H1 (cell line): ENCODE measurements around the gene LCE5A. TPM values are rescaled to one million over a fixed set of nuclear protein-coding genes. Genes with fewer than 3 reads are reported as not detected.
A peak's percentile ranks its signal among the peaks of the same experiment; 100 is the strongest.

Source experiments
- E2F6 ChIP-seq: IDR thresholded peaks from 2 replicates; pipeline ENCODE4 v1.6.1; 2012; ENCODE audit warnings: inconsistent platforms
- GABPA ChIP-seq: IDR thresholded peaks from 2 replicates; pipeline ENCODE4 v1.6.1; 2011; ENCODE audit warnings: mild to moderate bottlenecking, low read length, moderate library complexity, borderline replicate concordance; ENCODE audit not compliant: insufficient read depth
- SRF ChIP-seq: IDR thresholded peaks from 2 replicates; pipeline ENCODE4 v1.6.1; 2011; ENCODE audit warnings: mild to moderate bottlenecking, low read depth, low read length, moderate library complexity
- polyA plus RNA-seq, 7 experiments: library from polyadenylated mRNA; depleted of rRNA in 3 of 7; stranded (reverse) in 5 of 7; unstranded in 2 of 7; fragments of >200 nt in 5 of 7; fragments of 200-250 nt in 2 of 7; gene quantifications; 1 replicate in 5 of 7; 2 replicates in 1 of 7; 4 replicates in 1 of 7; pipeline versions ENCODE4 v1.2.1 to v1.2.3, GENCODE V29; 2011 to 2013; ENCODE audit warnings: missing spikeins in 2 of 7, mixed read lengths in 2 of 7
- total RNA-seq: library from RNA; stranded (reverse); fragmentation: NEBNext Ultra II Directional; extraction: Animal tissue kit (Norgen Biotek cat#: 25700); gene quantifications from 2 replicates; pipeline ENCODE4 v1.2.1, GENCODE V29; 2021
- TF ChIP-seq, protein P1 (sequence below), 3 experiments: IDR thresholded peaks; 1 replicate in 2 of 3; 2 replicates in 1 of 3; pipeline versions ENCODE4 v1.5.1 to v1.6.1; 2011; ENCODE audit warnings: low read length in 3 of 3, mild to moderate bottlenecking in 3 of 3, inconsistent platforms in 2 of 3, low read depth in 1 of 3, moderate library complexity in 1 of 3; ENCODE audit not compliant: insufficient read depth in 1 of 3; ENCODE audit errors: control extremely low read depth in 1 of 3
- TF ChIP-seq, protein P2 (sequence below): IDR thresholded peaks from 2 replicates; pipeline ENCODE4 v1.6.1; 2011; ENCODE audit warnings: low read length, improper control_type of control experiment
- TF ChIP-seq, protein P3 (sequence below): IDR thresholded peaks from 2 replicates; pipeline ENCODE4 v1.6.1; 2012; ENCODE audit warnings: low read length, inconsistent platforms

Gene LCE5A
- total and polyA plus RNA-seq, 2 of the 8 experiments (the other 6 are each of a cell fraction or from before 2014, with no cell fraction given), result not detected

DNA sequence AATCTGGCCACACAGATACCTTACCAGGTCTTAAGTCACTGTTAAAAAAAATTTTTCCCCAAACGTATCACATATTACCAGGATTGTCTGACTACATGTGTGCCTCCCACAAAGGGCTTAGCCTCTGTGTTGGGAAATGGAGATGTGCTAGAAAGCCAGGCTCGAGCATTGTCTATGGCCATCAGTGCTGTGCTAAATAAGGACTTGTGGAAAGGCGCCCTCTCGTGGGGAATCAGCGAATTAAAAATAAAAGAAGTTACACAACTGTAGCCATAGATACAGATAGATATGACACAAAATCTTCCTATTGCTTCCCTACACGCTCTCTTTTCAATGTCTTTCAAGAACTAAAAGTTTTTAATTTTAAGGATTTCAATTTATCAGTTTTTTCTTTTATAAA is 49.1 kb upstream of the LCE5A start (continued):
- TF ChIP-seq, protein P1, sequence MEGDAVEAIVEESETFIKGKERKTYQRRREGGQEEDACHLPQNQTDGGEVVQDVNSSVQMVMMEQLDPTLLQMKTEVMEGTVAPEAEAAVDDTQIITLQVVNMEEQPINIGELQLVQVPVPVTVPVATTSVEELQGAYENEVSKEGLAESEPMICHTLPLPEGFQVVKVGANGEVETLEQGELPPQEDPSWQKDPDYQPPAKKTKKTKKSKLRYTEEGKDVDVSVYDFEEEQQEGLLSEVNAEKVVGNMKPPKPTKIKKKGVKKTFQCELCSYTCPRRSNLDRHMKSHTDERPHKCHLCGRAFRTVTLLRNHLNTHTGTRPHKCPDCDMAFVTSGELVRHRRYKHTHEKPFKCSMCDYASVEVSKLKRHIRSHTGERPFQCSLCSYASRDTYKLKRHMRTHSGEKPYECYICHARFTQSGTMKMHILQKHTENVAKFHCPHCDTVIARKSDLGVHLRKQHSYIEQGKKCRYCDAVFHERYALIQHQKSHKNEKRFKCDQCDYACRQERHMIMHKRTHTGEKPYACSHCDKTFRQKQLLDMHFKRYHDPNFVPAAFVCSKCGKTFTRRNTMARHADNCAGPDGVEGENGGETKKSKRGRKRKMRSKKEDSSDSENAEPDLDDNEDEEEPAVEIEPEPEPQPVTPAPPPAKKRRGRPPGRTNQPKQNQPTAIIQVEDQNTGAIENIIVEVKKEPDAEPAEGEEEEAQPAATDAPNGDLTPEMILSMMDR (IDR thresholded peaks at IDR 0.05; ENCODE audit: control extremely low read depth in 1 of 3, insufficient read depth in 1 of 3, low read depth in 1 of 3, low read length in 3 of 3), result peak in 2 of 3 experiments; percentile 39 to 46; a peak in 2 of 4 replicates
- TF ChIP-seq, protein P2, sequence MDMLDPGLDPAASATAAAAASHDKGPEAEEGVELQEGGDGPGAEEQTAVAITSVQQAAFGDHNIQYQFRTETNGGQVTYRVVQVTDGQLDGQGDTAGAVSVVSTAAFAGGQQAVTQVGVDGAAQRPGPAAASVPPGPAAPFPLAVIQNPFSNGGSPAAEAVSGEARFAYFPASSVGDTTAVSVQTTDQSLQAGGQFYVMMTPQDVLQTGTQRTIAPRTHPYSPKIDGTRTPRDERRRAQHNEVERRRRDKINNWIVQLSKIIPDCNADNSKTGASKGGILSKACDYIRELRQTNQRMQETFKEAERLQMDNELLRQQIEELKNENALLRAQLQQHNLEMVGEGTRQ, result no peak
- TF ChIP-seq, protein P3, sequence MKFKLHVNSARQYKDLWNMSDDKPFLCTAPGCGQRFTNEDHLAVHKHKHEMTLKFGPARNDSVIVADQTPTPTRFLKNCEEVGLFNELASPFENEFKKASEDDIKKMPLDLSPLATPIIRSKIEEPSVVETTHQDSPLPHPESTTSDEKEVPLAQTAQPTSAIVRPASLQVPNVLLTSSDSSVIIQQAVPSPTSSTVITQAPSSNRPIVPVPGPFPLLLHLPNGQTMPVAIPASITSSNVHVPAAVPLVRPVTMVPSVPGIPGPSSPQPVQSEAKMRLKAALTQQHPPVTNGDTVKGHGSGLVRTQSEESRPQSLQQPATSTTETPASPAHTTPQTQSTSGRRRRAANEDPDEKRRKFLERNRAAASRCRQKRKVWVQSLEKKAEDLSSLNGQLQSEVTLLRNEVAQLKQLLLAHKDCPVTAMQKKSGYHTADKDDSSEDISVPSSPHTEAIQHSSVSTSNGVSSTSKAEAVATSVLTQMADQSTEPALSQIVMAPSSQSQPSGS, result no peak
- TF ChIP-seq GABPA, result no peak
- TF ChIP-seq SRF, result peak; percentile 41; the same call in 1 of the 2 replicates
- TF ChIP-seq E2F6, result no peak
